HepG2 (cell line): Measurements from ENCODE around the gene SPN. TPM values are rescaled to one million over a fixed set of nuclear protein-coding genes. Genes with fewer than 3 reads are reported as not detected.
"Not testable (repeated sequence)": the region's sequence is repeated elsewhere in the genome, so short reads cannot be mapped to it uniquely, and the experiment has no call there.

ENCODE experiments used
- ATAC-seq: fragments of 200-7000 bp; cut with Tn5 transposase; 3 replicates; pipeline ENCODE4 v1.9.1; 2020; ENCODE audit warnings: mild to moderate bottlenecking, moderate library complexity
- BruUV-seq: library from RNA; stranded (reverse); fragments of 400-500 nt; replicated peaks from 2 replicates; lab custom pipeline; 2021; lab: Mats Ljungman, UMichigan
- CTCF ChIA-PET: fragments of 300-600 bp; formaldehyde crosslinking; extraction: SDS; loops from one replicate; lab custom pipeline; 2021; ENCODE audit warnings: low total read pairs, inconsistent platforms, low intra/inter-chr PET ratio; lab: Yijun Ruan, JAX
- POLR2A ChIA-PET: fragments of 350-600 bp; sonication (Branson Sonifier 250); formaldehyde crosslinking; loops from one replicate; lab custom pipeline; 2020; ENCODE audit warnings: antibody characterized with exemption, inconsistent platforms; lab: Yijun Ruan, JAX
- DNase-seq: peaks from one replicate; pipeline ENCODE4 v3.0.0-alpha.2; 2015; ENCODE audit warnings: low spot score
- FAIRE-seq: peaks from 3 replicates; lab custom pipeline; 2011; peaks lifted over from hg19 to GRCh38; lab: Jason Lieb, UNC
- H2AFZ ChIP-seq: one replicate; pipeline ENCODE4 v1.6.1; 2011; ENCODE audit warnings: low read length, inconsistent platforms
- H3K27ac ChIP-seq: fragments of 300-600 bp; 3 replicates; pipeline ENCODE4 v1.8.0; 2011; ENCODE audit warnings: mixed run types, mild to moderate bottlenecking, mixed read lengths, low read length, inconsistent platforms; ENCODE audit not compliant: insufficient read depth; ENCODE audit errors: extremely low read length
- H3K27me3 ChIP-seq, 2 experiments: fragments of 200-600 bp in 1 of 2; 2 replicates in 1 of 2; 3 replicates in 1 of 2; pipeline versions ENCODE4 v1.6.0 to v1.8.0; 2011; ENCODE audit warnings: low read length in 2 of 2, mild to moderate bottlenecking in 2 of 2, moderate library complexity in 2 of 2, inconsistent platforms in 1 of 2; ENCODE audit not compliant: insufficient read depth in 2 of 2, control insufficient read depth in 1 of 2
- H3K36me3 ChIP-seq, 2 experiments: fragments of 200-600 bp in 1 of 2; replicated peaks in 1 of 2; 2 replicates in 1 of 2; 3 replicates in 1 of 2; pipeline versions ENCODE4 v1.5.1 to v1.8.0; 2011; ENCODE audit warnings: low read length in 2 of 2, inconsistent platforms in 1 of 2; ENCODE audit not compliant: insufficient read depth in 2 of 2, control insufficient read depth in 1 of 2
- H3K4me1 ChIP-seq: 2 replicates; pipeline ENCODE4 v1.5.1; 2012; ENCODE audit warnings: low read length, inconsistent platforms; ENCODE audit not compliant: insufficient read depth
- H3K4me2 ChIP-seq: 2 replicates; pipeline ENCODE4 v1.6.0; 2011; ENCODE audit warnings: low read depth, low read length, inconsistent platforms
- H3K4me3 ChIP-seq, 3 experiments: fragments of 200-600 bp in 1 of 3; sonication (generic), shearing (Covaris generic) in 1 of 3; replicated peaks in 1 of 3; 2 replicates each; pipeline ENCODE4 v1.5.1; 2011 to 2016; ENCODE audit warnings: low read length in 3 of 3, inconsistent platforms in 2 of 3, low read depth in 2 of 3, mild to moderate bottlenecking in 2 of 3, control low read depth in 1 of 3, mixed read lengths in 1 of 3; ENCODE audit not compliant: insufficient read depth in 1 of 3
- H3K79me2 ChIP-seq: one replicate; pipeline ENCODE4 v1.6.1; 2011; ENCODE audit warnings: low read length, inconsistent platforms; ENCODE audit not compliant: insufficient read depth
- H3K9ac ChIP-seq: 2 replicates; pipeline ENCODE4 v1.6.0; 2011; ENCODE audit warnings: mild to moderate bottlenecking, low read depth, low read length, inconsistent platforms; ENCODE audit not compliant: insufficient read depth
- H3K9me3 ChIP-seq: 2 replicates; pipeline ENCODE4 v1.5.1; 2012; ENCODE audit warnings: mild to moderate bottlenecking, low read length
- H4K20me1 ChIP-seq: 2 replicates; pipeline ENCODE4 v1.6.0; 2011; ENCODE audit warnings: inconsistent platforms, mild to moderate bottlenecking, low read length, moderate library complexity; ENCODE audit not compliant: insufficient read depth
- GPN1 ChIP-seq: sonication (generic); formaldehyde crosslinking; IDR thresholded peaks from 2 replicates; pipeline ENCODE4 v1.5.1; 2020; ENCODE audit warnings: missing genetic modification reagents, borderline replicate concordance
- MATR3 ChIP-seq: sonication (generic); formaldehyde crosslinking; IDR thresholded peaks from 2 replicates; pipeline ENCODE4 v1.4.0; 2020; ENCODE audit warnings: missing genetic modification reagents
- PAXIP1 ChIP-seq: sonication (generic); formaldehyde crosslinking; conservative IDR thresholded peaks from 2 replicates; pipeline ENCODE4 v1.4.0; 2020; ENCODE audit warnings: mild to moderate bottlenecking, missing genetic modification reagents, moderate library complexity
- STAT5B ChIP-seq: sonication (generic); formaldehyde crosslinking; IDR thresholded peaks from 2 replicates; pipeline ENCODE4 v1.4.0; 2020; ENCODE audit warnings: missing genetic modification reagents
- WGBS: methylation state at CpG from one replicate; pipeline ENCODE4 v1.1.6; 2017; ENCODE audit warnings: low lambda C conversion rate; 5-methylcytosine and 5-hydroxymethylcytosine counted together
- in situ Hi-C: cut with HindIII; loops from 2 replicates; pipeline ENCODE4 v1.10.0; 2017; ENCODE audit warnings: low pct_unique_long_range_greater_than_20kb; ENCODE audit not compliant: extremely low pct_ligation_motif_present
- intact Hi-C: fragments of 100-400 bp; cut with micrococcal nuclease; formaldehyde crosslinking; loops from one replicate; pipeline ENCODE4 v1.10.0; 2022; ENCODE audit not compliant: unreplicated experiment
- polyA plus RNA-seq, 8 experiments: library from polyadenylated mRNA; depleted of rRNA in 3 of 8; stranded (reverse) in 7 of 8; unstranded in 1 of 8; fragments of >200 nt; fragmentation: Illumina TruSeq in 4 of 8; extraction: Trizol in 4 of 8; gene quantifications; 2 replicates each; pipeline versions ENCODE4 v1.2.1 to v1.2.3, GENCODE V29; 2011 to 2016; ENCODE audit warnings: low read depth in 4 of 8, missing spikeins in 1 of 8, mixed read lengths in 1 of 8; ENCODE audit not compliant: insufficient read depth in 1 of 8
- total RNA-seq, 5 experiments: library from RNA; depleted of rRNA; stranded (reverse); fragments of >200 nt; fragmentation: Illumina TruSeq; extraction: Trizol; gene quantifications; 2 replicates each; pipeline ENCODE4 v1.2.3, GENCODE V29; 2016; ENCODE audit warnings: low read depth in 1 of 5

The SPN gene
- total and polyA plus RNA-seq, 2 of the 13 experiments (the other 11 are each of a cell fraction or from before 2014, with no cell fraction given) = 0.22 to 1.6 TPM

GRCh38 chr16:29708917-29709600, 46.0 kb downstream of the SPN start (continued):
- TF ChIP-seq PAXIP1 (CRISPR knock-in tag) (no peak), GPN1 (no peak), MATR3 (no peak), STAT5B (CRISPR knock-in tag) (no peak)

- 44% methylated on average over 6 of the region's 6 CpGs for WGBS
- ATAC-seq = not testable (repeated sequence)
Measured at GRCh38 chr16:29709657-29710056, 46.6 kb downstream of the SPN start.

More at GRCh38 chr16:29709657-29710056, 46.6 kb downstream of the SPN start:
- H3K4me2 ChIP-seq, H3K27me3 ChIP-seq, H3K27ac ChIP-seq, H3K79me2 ChIP-seq, H3K9me3 ChIP-seq, H3K9ac ChIP-seq, H4K20me1 ChIP-seq, in situ Hi-C loops, FAIRE-seq, DNase-seq, H3K4me3 ChIP-seq, BruUV-seq, H2AFZ ChIP-seq, intact Hi-C loops, H3K36me3 ChIP-seq: not testable (repeated sequence)
- CTCF ChIA-PET = interaction anchor here (1.4 to 1.8 kb wide), 2 partner anchors 9 to 18 kb away, joined by 3 to 9 read pairs; no protein-coding TSS in a partner anchor
- POLR2A ChIA-PET = interaction anchor here (1.1 kb wide), 1 partner anchor 9 kb away, joined by 7 read pairs; no protein-coding TSS in a partner anchor
- H3K4me1 ChIP-seq = peaks cover 32% of the 10 kb centered on the region
